LHCN-M2 (cell line): ENCODE measurements around the gene SELENOO. TPM values are rescaled to one million over a fixed set of nuclear protein-coding genes. Genes with fewer than 3 reads are reported as not detected.

Experiments
- DNase-seq: peaks from one replicate; pipeline ENCODE4 v3.0.0-alpha.2; 2012; ENCODE audit warnings: low read depth
- total RNA-seq: library from RNA; depleted of rRNA; stranded (reverse); fragments of >200 nt; gene quantifications from 2 replicates; pipeline ENCODE4 v1.2.3, GENCODE V29; 2014

The SELENOO gene
- total RNA-seq, 1 experiment from 2014 or later = 27.2 TPM

DNA sequence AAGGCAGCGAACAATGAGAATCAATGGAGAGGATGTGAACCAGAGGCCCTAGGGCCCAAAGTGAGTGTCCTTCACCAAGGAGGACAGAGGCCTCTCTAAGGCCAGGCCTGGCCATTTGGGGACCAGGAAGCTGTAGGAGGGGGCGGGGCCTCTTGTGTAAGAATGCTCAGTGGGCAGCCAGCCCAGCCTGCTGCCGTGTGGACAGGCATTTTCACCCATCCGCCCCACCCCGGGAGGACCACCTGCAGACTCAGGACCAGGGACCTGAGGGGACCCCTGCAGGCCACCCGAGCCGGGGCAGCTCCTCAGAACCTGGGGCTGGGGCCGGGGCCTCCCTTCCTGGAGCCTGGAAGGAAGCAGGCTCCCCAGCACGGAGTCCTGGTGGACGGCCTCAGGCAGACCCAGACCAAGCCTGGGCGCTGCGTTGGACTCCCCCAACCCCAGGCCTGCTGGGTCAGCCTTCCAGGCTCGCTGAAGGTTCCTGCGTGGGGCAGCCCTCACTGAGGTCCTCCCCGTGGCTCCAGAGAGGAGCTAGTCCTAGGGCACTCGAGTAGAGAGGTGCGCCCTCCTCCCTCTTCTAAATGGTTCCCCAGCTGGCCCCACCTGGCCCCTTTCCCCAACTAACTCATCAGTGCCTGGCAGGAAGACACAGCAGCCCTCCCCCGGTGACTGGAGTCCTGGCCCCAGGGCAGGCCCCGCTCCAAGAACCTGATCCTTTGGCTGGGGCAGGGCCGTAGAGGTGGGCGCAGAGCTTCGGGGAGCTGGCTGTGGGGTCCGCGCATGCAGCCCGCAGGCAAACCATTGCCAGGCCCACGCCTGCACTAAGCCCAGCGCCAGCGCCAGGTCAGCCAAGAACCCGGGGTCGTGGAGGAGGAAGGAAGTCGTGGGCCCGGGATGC lies 16.6 kb upstream of the SELENOO start:
- no peak for DNase-seq

DNA sequence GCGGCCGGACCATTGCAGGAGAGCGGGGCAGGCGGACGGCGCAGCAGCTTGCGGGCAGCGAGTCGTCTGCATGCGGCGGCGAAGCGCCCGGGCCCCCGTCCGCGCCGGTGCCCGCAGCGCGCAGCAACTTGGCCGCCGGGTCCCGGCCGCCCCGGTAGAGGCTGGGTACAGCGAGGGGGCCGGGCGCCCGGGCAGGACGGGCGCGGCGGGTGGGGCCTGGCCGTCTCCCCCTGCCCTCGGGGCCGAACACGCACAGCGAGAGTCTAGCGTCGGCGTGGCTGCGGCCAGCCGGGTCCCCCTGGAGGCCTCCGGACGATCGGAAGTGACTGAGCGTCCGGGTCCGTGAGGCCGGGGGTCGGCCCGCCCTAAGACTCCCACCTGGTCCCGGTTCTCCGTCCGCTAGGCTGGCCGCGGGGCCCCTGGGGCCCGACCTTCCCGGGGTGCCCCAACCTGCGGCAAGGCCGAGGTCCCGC lies 15.9 kb upstream of the SELENOO start:
- DNase-seq = no peak

DNA sequence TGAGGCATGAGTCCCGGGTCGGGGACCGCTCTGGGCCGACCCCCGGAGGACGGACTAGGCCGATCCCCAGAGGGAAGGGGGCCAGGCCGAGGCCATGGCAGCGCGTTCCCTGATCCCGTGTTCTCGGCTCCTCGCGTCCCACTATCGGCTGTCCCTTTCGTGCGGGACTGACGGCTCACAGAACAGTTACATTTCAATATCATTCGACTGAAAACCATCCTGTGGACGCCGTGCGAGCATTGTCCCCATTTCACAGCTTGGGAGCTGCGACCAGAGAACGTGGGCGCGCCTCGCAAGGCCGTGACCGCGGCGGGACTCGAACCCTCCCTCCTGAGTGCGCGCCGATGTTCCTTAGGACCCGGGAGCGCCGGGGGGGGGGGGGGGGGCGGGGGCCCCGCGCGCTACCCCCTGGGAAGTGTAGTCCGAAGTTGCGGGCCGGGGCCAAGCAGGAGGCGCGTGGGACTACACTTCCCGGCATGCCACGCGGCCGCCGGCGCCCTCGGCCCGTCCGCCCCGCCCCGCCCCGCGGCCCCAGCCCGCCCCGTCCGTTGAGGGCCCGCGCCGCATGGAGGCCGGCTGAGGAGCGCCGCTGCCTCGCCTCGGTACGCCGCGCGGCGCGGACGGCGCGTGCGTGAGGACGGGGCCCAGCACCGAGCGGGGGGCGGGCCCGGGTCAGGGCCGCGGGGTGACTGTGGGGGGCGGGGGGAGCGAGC lies 15.3 kb upstream of the SELENOO start, which contains the start of gene TRABD:
Gene TRABD (plus strand): TSS at position 539 of the 713 bp plus-strand sequence. CDS start 7,148 bp downstream, outside the sequence.
- peak; percentile 83 for DNase-seq

DNA sequence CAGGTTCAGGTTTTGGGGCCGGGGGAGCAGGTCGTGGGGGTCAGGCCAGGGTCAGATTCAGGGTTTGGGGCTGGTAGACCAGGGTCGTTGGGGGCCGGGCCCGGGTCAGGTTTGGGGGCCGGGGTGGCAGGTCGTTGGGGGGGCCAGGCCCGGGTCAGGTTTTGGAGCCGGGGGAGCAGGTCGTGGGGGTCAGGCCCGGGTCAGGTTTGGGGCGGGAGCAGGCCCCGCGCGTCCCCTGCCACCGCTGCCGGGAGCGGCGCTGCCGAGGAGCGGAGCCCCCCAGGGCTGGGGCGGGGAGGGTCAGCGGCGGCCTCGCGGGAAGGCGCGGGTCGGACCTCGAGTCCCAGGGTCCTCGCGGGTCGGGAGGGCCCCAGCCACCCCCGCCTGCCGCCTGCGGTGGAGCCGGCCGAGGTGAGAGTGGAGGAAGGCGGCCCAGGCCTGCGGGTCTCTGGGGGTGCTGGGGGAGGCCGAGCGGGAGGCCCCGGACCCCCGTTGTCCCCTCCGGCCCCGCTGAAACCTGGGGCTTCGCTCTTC lies 14.6 kb upstream of the SELENOO start:
- no peak for DNase-seq

DNA sequence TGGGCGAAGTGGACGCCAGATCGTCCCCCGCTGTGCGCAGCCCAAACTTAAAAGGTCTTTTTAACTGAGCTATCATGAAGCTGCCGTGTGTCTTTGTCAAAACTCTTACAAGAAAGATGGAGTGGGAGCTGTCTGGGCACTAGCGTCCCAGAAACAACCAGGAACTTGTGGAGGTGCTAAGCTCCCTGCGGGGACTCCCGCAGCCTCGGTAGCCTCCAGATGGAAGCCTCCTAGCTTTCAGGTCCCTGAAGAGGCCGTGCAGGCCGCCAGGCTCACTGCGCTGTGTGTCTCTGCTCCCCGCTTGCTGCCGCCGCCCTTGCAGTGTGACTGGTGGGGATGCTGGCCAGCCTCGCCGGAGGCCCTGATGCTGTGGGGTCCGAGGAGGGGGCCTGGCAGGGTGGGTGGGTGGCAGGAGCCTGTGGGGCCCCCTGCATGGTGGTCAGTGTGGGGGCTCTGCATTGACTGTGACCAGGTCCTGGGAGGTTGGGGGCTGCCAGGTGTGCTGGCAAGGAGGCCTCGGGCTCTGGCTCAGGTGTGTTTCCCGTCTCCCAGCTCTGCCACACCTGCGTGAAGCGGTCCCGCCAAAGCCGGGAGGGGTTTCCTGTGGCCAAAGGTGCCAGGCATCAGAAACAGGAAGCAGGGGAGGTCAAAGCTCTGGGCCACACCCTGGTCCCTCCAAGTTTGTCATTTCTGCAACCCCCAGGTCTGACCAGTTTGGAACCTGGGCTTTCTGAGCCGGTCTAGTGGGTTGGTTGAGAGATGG lies 13.9 kb upstream of the SELENOO start:
- DNase-seq = no peak

GRCh38 chr22:50188356-50188755 lies 12.5 kb upstream of the SELENOO start:
- no peak for DNase-seq

- no peak for DNase-seq
These were observed 11.5 kb upstream of the SELENOO start for GRCh38 chr22:50189184-50189848.

- DNase-seq = no peak
These were observed 11.0 kb upstream of the SELENOO start for GRCh38 chr22:50189849-50190181.

GRCh38 chr22:50190182-50190940 lies 10.4 kb upstream of the SELENOO start:
- no peak for DNase-seq

DNA sequence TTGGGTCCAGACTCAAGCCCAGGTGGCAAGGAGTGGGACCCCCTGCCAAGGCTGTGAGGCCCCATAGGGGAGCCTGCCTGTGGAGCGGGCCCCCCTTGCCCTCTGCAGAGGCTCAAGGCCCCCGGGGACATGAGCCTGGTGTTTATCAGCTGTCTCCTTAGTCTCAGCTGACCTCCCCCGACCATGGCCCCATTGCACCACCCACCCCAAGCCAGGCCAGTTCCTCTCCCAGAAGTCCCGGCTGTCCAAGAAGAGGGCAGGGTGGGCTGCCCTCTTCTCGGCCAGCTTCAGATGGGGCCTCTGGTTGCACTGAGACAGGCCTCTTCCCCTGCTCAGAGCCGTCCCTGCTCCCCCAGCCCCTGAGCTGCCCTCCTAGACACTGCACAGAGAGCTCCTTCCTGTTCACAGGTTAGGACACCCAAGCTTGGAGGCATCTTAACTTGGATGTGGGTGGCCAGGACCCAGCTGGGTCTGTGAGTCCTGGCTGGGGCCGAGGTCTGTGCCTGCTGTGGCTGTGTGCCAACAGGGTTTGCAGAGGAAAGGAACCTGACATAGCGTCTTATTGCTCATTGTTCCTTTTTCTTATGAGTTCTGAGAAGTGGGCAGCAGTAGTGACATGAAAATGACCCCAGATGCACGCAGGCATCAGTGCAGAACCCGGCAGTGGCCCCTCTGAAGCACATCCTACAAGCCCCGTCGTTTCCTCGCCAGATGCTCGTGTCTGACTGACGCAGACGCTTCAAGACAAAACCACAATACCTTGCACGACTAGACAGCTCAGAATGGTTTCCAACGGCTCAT lies 9.7 kb upstream of the SELENOO start:
- DNase-seq = no peak

DNA sequence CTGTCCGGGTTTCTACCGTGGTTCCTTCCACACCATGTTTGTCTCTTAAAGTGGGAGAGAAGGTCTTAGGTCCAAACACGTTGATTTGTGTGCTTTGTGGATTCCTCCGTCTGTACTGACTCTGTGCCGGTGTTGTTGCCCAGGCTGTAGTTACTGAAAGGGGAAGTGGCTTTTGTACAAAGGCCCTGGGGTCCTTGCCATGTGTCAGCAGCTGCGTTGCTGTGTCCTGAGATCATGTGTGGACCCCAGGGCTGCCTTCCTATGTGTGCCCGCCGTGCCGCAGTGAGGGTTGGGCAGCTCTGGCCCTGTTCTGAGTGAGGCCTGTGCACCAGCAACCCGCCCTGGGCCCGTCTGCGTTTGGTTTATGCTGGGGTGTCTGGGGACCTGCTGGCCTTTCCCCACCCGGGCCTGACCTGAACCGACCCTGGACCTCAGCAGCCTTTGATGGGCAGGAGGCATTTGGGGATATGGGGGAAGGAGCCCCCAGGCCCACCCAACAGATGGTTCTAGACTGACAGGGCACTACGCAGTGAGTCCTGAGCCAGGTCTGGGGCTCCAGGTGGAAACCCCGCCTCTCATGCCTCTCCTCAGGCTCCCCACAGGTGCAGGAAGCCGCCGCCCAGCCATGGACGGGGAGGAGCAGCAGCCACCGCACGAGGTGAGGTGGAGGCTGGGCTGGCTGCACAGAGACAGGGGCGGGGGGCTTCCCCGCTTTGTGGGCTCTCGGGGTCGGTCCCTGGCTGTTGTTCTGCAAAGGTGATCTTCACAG lies 8.2 kb upstream of the SELENOO start:
- no peak for DNase-seq

GRCh38 chr22:50193621-50194020 lies 7.2 kb upstream of the SELENOO start:
- no peak for DNase-seq

DNA sequence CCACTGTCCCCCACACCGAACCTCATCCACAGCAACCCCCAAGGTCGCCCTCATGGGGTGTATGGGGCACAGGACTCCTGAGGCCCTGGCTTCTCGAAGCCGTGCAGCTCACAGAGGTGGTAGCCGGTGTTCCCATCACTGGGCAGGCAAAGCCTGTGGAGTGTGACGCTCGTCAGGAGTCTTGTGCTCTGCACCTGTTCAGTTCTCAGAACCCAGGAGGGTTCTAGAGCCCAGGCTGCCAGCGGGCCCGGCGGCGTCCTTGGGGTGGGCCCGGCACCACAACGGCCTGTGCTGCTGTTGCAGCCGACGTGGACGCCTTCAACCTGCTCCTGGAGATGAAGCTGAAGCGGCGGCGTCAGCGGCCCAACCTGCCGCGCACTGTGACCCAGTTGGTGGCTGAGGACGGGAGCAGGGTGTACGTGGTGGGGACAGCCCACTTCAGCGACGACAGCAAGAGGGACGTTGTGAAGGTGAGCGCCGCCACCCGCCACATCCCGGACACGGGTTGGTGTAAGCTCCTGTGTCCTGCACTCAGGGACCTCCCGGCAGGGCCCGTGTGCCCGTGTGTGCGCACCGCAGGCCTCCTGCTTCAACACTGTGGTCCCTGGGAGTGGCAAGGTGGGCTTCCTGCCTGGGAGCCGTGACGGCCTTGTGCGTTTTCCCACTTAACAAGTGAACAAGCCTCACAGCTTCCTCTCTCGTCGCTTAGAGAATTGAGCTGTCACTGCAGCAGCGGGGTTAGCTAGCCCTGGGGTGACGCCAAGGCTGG lies 6.6 kb upstream of the SELENOO start:
- no peak for DNase-seq

GRCh38 chr22:50196256-50196655 lies 4.6 kb upstream of the SELENOO start:
- DNase-seq = no peak

DNA sequence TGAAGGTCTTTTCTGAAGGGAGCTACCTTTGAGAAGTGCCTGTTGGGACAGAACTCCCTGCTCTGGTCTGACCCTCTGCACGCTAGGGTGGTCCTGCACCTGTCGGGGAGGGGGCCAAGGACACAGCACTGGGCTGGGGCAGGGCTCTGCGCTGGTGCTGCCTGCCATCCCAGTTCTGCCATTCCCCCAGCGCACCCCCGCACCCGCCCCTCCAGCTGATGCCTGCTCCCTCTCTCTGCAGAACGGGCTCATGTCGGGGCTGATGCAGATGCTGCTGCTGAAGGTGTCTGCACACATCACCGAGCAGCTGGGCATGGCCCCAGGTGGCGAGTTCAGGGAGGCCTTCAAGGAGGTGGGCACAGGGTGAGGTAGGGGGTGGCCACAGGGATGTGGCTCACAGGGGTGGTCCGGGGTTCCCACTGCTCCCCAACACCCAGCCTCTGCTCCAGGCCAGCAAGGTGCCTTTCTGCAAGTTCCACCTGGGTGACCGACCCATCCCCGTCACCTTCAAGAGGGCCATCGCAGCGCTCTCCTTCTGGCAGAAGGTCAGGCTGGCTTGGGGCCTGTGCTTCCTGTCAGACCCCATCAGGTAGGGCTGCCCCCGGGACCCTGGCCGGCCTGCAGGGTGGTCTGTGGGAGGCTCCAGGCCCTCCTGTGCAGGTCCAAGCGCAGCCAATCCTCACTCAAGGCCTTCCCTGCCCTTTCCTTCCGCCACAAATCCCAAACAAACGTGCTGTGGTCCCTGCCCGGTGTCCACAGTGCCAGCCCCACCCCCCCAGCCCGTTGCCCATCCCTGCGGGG lies 3.6 kb upstream of the SELENOO start:
- no peak for DNase-seq

DNA sequence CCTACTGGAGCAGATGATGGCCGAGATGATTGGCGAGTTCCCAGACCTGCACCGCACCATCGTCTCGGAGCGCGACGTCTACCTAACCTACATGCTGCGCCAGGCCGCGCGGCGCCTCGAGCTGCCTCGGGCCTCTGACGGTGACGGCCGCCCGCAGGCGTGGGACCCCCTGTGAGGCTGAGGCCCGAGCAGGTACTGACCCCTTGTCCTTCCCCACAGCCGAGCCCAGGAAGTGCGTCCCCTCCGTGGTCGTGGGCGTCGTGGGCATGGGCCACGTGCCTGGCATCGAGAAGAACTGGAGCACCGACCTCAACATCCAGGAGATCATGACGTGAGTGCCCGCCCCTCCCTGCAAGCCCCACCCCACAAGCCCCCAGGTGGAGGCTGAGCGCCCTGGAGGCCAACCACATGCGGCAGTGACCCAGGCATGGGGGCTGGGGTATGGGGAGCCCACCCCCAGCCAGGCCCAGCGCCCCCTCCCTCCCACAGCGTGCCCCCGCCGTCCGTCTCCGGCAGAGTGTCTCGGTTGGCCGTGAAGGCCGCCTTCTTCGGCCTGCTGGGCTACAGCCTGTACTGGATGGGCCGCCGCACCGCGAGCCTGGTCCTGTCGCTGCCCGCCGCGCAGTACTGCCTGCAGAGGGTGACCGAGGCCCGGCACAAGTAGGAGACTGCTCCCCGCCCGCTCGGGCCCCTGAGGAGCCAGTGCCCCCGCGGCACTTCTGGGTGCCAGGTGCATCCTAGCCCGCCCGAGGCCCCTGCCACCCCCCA lies 2.8 kb upstream of the SELENOO start:
- no peak for DNase-seq
